ENCODE measurements around the gene UQCC3. TPM values are rescaled to one million over a fixed set of nuclear protein-coding genes. Genes with fewer than 3 reads are reported as not detected.
"Not testable (repeated sequence)": the region's sequence is repeated elsewhere in the genome, so short reads cannot be mapped to it uniquely, and the experiment has no call there.

Gene UQCC3
- total RNA-seq, 2 donors from 2014 or later = 5.6 to 7.1 TPM

DNA sequence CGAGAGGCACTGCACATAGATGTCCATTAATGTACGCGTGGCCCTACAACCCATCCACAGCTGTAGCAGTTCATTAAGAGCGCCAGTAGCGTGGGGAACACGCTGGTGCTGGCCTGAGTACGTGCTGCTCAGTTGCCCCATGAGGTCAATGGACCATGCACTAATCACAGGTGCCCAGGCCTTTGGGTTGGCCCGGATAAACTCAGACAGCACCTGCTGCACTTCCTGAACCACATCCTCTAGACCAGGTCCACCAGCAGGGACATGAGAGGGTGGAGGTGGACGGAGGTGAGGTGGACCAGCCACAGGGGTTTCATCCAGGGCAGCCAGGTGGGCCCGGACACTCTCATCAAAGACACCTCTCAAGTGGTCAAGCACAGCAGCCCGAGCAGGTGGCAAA, 22.0 kb upstream of the UQCC3 start:
- Mint-ChIP-seq H3K4me1 (ENCODE audit: low read depth) (peaks cover 47% of the 10 kb centered on the region), H3K4me3 (no peak overlapping the region), H3K27ac (no peak overlapping the region), H3K36me3 (ENCODE audit: insufficient read depth in 2 of 2) (peaks cover 3% of the 10 kb centered on the region in 2 donors), H3K9me3 (no peaks in the 10 kb centered on the region), H3K27me3 (ENCODE audit: low read depth) (no peaks in the 10 kb centered on the region)
- no peak for ATAC-seq (replicated peaks in 1 of 2)
- DNase-seq = no peak

DNA sequence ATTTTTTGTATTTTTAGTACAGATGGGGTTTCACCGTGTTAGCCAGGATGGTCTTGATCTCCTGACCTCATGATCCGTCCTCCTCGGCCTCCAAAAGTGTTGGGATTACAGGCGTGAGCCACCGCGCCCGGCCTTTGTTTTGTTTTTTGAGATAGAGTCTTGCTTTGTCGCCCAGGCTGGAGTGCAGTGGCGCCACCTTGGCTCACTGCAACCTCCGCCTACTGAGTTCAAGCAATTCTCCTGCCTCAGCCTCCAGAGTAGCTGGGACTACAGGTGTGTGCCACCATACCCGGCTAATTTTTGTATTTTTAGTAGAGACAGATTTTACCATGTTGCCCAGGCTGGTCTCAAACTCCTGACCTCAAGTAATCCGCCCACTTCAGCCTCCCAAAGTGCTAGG, 21.2 kb upstream of the UQCC3 start:
- not testable (repeated sequence) for H3K27ac Mint-ChIP-seq
- H3K4me1 Mint-ChIP-seq (ENCODE audit: low read depth) = peaks cover 45% of the 10 kb centered on the region

DNA sequence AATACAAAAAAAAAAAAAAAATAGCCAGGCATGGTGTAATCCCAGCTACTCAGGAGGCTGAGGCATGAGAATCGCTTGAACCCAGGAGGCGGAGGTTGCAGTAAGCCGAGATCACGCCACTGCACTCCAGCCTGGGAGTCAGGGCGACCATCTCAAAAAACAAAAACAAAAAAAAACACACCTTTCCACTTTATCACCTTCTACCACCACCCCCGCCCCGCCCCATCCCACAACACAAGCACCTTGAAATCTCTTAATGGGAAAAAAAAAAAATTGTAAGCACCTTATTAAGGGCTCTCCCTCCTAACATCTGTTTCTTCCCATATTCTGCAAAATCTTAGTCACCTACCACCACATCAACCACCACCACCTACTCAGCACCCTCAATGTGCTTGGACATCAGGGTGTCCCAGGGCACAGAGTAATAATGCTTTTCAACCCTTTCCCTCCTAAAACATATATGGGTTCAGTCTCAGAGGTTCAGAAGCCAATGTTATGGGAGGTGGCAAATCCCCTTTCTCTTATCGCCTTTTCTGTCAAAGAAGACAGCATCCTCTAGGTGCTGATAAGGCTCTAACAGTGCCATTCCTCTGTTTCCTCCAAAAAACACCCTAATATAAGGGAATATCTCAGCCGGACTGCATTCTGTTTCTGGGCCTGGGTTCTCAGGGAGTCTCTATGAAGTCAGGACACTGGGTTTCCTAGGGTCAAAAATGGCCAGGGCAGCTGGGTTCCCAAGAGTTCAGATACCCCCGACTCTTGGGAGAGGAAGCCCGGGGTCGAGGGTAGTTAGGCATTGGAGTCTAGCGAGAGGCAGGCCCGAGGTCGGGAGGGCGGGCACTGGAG, 19.1 kb upstream of the UQCC3 start:
- H3K9me3 Mint-ChIP-seq = no peaks in the 10 kb centered on the region
- peak overlapping the region; percentile 93 to 96 for H3K4me3 Mint-ChIP-seq
- H3K4me1 Mint-ChIP-seq (ENCODE audit: low read depth) = peaks cover 36% of the 10 kb centered on the region
- ATAC-seq (replicated peaks in 1 of 2) (peak in 1 of 2 donors; percentile 10), DNase-seq (no peak)
- peak overlapping the region; percentile 81 for H3K27ac Mint-ChIP-seq
- no peaks in the 10 kb centered on the region for H3K27me3 Mint-ChIP-seq (ENCODE audit: low read depth)
- H3K36me3 Mint-ChIP-seq (ENCODE audit: insufficient read depth in 2 of 2) = no peaks in the 10 kb centered on the region

More for the DNA sequence above, 21.2 kb upstream of the UQCC3 start:
- ATAC-seq (replicated peaks in 1 of 2); H3K9me3 Mint-ChIP-seq; DNase-seq; H3K36me3 Mint-ChIP-seq (ENCODE audit: insufficient read depth in 2 of 2); H3K4me3 Mint-ChIP-seq; H3K27me3 Mint-ChIP-seq (ENCODE audit: low read depth): not testable (repeated sequence)

DNA sequence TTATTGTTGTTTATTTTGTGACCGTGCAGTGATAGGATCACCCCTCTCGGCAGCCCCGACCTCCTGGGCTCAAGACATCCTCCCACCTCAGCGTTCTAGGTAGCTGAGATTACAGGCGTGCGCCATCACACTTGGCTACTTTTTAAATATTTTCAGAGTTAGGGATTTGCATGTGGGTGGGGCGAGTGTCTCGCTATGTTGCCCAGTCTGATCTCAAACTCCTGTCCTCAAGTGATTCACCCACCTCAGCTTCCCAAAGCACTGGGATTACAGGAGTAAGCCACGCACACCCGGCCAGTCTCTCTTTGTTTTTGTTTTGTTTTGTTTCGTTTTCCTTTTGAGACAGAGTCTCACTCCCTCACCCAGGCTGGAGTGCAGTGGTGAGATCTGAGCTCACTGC, 17.2 kb upstream of the UQCC3 start:
- peak overlapping the region; percentile 56 to 96 for H3K4me3 Mint-ChIP-seq
- no peaks in the 10 kb centered on the region for H3K36me3 Mint-ChIP-seq (ENCODE audit: insufficient read depth in 2 of 2)
- DNase-seq (no peak), ATAC-seq (replicated peaks in 1 of 2) (no peak)
- no peaks in the 10 kb centered on the region for H3K27me3 Mint-ChIP-seq (ENCODE audit: low read depth)
- H3K4me1 Mint-ChIP-seq (ENCODE audit: low read depth) = peaks cover 36% of the 10 kb centered on the region
- H3K9me3 Mint-ChIP-seq = no peaks in the 10 kb centered on the region
- H3K27ac Mint-ChIP-seq = peak overlapping the region; percentile 31

DNA sequence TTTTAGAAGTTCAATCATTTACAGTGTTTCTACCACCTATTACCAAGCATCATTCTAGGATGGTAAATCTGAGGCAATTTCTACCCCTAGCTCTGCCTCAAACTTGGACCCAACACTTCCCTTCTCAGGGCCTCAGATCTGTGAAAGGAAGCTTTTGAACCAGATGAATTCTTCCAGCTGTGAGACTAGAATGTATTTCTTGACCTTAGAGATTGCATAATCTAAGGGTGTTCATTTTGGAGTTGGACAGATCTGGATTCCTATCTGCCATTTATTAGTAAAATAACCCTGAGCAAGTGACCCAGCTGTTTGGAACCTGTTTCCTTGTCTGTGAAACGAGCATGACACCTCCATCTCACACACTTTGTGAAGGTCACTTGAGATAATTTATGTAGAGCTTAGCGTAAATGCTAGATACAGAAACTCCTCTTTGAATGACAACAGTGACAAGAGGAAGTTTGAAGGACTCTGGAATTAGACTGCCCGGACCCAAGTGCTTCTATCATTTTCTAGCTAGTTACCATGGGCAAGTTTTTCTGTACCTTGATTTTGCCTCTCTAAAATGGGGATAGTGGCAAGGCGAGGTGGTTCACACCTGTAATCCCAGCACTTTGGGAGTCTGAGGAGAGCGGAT, 14.6 kb upstream of the UQCC3 start:
- Mint-ChIP-seq H3K4me1 (ENCODE audit: low read depth) (peaks cover 24% of the 10 kb centered on the region), H3K27me3 (ENCODE audit: low read depth) (no peaks in the 10 kb centered on the region), H3K36me3 (ENCODE audit: insufficient read depth in 2 of 2) (no peaks in the 10 kb centered on the region), H3K27ac (peak overlapping the region; percentile 36), H3K4me3 (no peak overlapping the region), H3K9me3 (no peaks in the 10 kb centered on the region)
- DNase-seq = no peak
- ATAC-seq (replicated peaks in 1 of 2) = no peak

DNA sequence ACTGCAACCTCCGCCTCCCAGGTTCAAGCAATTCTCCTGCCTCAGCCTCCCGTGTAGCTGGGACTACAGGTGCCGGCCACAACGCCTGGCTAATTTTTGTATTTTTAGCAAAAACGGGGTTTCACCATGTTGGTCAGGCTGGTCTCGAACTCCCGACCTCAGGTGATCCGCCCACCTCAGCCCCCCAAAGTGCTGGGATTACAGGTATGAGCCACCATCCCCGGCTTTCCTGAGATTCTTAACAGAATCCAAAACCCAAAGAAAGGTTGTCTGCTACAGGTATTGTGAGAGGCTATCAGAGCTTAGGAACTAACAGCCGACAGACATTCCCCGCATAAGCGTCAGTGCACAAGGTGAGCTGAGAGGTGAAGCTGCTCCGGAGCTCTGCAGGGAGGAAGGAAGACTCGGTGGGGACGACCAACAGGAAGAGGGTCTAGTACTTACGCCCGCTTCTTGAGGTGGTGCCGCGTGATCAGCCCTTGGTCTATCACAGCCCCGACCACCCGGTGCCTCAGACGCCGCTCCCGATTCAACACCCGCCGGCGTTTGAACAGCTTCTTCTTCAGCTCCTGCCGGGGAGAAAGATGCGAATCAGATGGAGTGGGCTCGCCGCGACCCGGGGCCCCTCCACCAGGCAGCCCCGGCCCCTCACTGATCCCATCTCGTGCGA, 6.9 kb upstream of the UQCC3 start:
- peaks cover 4 to 16% of the 10 kb centered on the region in 2 donors for H3K36me3 Mint-ChIP-seq (ENCODE audit: insufficient read depth in 2 of 2)
- H3K27ac Mint-ChIP-seq = peak overlapping the region; percentile 95
- H3K4me3 Mint-ChIP-seq = peak overlapping the region; percentile 96 to 97
- ATAC-seq (replicated peaks in 1 of 2) (peak; percentile 54), DNase-seq (peak; percentile 69 to 72)
- H3K9me3 Mint-ChIP-seq = no peaks in the 10 kb centered on the region
- H3K4me1 Mint-ChIP-seq (ENCODE audit: low read depth) = peaks cover 39% of the 10 kb centered on the region
- H3K27me3 Mint-ChIP-seq (ENCODE audit: low read depth) = no peaks in the 10 kb centered on the region

DNA sequence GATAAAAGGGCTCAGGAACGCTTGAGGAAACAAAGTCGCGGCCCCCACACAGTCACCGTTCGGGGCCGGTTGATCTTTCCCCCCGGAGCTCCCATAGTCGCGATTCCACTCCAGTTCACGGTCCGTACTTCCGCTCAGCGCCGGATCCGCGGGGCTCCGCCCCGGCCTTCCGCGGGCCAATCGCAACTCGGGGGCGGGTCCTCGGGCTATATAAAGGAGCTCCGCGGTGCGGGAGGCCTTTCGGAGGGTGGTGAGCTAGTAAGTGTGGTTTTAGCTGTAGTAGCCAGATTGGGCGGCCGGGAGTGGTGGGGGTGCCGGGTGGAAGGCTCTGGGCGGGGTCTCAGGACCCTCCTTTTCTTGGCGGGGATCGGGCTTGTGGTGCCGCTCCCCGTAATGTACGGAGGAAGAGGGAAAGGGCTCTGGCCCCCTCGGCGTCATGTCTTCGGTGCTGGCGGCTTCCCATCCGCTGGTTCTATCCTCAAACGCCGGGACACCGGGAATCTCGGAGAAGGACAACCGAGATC, 6.3 kb upstream of the UQCC3 start, which contains the start of the genes C11orf98 and CSKMT:
C11orf98 (minus strand) TSS at position 136 of the 524 bp plus-strand sequence; CDS start at position 95, 41 bp downstream.
CSKMT (plus strand) TSS at position 238 of the 524 bp plus-strand sequence. CDS start 568 bp downstream, outside the sequence.
- peak within 1 kb of the TSS; percentile 95 for H3K27ac Mint-ChIP-seq
- H3K9me3 Mint-ChIP-seq = no peaks in the 10 kb centered on the region
- ATAC-seq (replicated peaks in 1 of 2) (peak; percentile 86 to 90), DNase-seq (peak; percentile 97 to 99)
- no peaks in the 10 kb centered on the region for H3K27me3 Mint-ChIP-seq (ENCODE audit: low read depth)
- peak within 1 kb of the TSS; percentile 96 to 97 for H3K4me3 Mint-ChIP-seq
- peaks cover 45% of the 10 kb centered on the region for H3K4me1 Mint-ChIP-seq (ENCODE audit: low read depth)
- peaks cover 4 to 16% of the 10 kb centered on the region in 2 donors for H3K36me3 Mint-ChIP-seq (ENCODE audit: insufficient read depth in 2 of 2)

DNA sequence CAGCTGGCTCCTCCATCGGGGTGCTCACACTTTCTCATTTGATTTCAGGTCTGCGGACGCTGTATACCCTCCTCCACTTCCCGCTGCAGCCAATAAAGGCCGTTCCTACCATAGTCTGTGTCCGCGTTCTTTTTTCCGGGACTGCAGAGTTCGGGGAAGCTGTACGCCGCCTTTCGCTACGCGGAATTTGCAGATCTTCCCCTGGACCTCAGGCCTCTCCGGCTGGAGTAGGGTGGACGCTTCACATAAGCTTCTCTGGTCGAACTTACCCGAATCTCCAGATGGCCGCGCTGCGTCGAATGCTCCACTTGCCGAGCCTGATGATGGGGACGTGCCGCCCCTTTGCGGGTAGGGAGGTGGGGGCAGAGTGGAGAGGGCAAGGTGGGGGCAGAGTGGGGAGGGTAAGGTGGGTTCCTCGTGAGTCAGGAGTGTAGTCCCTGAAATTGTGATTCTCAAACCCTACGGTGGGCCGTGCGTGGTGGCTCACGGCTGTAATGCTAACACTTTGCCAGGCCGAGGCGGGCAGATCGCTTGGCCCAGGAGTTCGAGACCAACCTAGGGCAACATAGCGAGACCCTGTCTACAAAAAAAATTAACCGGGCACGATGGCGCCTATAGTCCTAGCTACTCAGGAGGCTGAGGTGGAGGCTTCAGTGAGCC, 5.7 kb upstream of the UQCC3 start:
- peak overlapping the region; percentile 95 for H3K27ac Mint-ChIP-seq
- H3K4me1 Mint-ChIP-seq (ENCODE audit: low read depth) = peaks cover 50% of the 10 kb centered on the region
- DNase-seq (peak; percentile 62 to 73), ATAC-seq (replicated peaks in 1 of 2) (peak; percentile 27 to 39)
- peak overlapping the region; percentile 96 to 97 for H3K4me3 Mint-ChIP-seq
- H3K27me3 Mint-ChIP-seq (ENCODE audit: low read depth) = no peaks in the 10 kb centered on the region
- H3K36me3 Mint-ChIP-seq (ENCODE audit: insufficient read depth in 2 of 2) = peaks cover 4 to 16% of the 10 kb centered on the region in 2 donors
- H3K9me3 Mint-ChIP-seq = no peaks in the 10 kb centered on the region

DNA sequence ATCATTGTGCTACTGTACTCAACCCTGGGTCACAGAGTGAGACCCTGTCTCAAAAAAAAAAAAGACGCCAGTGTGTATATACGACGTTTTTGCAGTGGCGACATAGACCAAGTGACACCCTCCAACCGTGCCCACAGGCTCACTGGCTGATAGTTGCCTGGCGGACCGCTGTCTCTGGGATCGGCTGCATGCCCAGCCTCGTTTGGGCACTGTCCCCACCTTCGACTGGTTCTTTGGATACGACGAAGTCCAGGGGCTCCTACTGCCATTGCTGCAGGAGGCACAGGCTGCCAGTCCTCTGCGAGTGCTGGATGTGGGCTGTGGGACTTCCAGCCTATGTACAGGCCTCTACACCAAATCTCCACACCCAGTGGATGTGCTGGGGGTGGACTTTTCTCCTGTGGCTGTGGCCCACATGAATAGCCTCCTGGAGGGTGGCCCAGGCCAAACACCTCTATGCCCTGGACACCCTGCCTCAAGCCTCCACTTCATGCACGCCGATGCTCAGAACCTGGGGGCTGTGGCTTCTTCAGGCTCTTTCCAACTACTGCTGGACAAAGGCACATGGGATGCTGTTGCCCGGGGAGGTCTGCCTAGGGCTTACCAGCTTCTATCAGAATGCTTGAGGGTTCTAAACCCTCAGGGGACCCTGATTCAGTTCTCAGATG, 5.1 kb upstream of the UQCC3 start:
- ATAC-seq (replicated peaks in 1 of 2) = no peak
- peak overlapping the region; percentile 96 to 97 for H3K4me3 Mint-ChIP-seq
- peak overlapping the region; percentile 95 for H3K27ac Mint-ChIP-seq
- peaks cover 56% of the 10 kb centered on the region for H3K4me1 Mint-ChIP-seq (ENCODE audit: low read depth)
- no peaks in the 10 kb centered on the region for H3K27me3 Mint-ChIP-seq (ENCODE audit: low read depth)
- DNase-seq = no peak
- no peaks in the 10 kb centered on the region for H3K9me3 Mint-ChIP-seq
- H3K36me3 Mint-ChIP-seq (ENCODE audit: insufficient read depth in 2 of 2) = peaks cover 8 to 18% of the 10 kb centered on the region in 2 donors

DNA sequence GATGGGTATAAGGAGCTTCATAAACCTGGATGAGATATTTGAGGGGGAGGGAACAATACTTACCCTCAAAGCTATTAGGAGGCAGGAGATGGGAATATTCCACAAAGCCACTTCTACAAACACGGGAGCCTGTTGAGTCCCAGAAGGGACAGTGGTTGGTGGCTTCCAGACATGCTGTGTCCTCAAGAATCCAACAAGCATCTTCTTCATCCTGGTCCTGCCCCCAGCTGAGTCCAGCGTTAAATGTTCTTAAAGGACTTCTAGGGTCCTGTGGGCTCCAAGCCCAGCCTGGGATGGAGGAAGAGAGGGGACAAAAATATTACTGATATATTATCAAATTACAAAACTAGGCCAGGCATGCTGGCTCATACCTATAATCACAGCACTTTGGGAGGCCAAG, 4.0 kb upstream of the UQCC3 start:
- peaks cover 8 to 19% of the 10 kb centered on the region in 2 donors for H3K36me3 Mint-ChIP-seq (ENCODE audit: insufficient read depth in 2 of 2)
- H3K4me3 Mint-ChIP-seq = peak overlapping the region; percentile 96 to 97
- ATAC-seq (replicated peaks in 1 of 2) = no peak
- no peaks in the 10 kb centered on the region for H3K27me3 Mint-ChIP-seq (ENCODE audit: low read depth)
- H3K4me1 Mint-ChIP-seq (ENCODE audit: low read depth) = peaks cover 58% of the 10 kb centered on the region
- no peaks in the 10 kb centered on the region for H3K9me3 Mint-ChIP-seq
- no peak for DNase-seq
- peak overlapping the region; percentile 95 for H3K27ac Mint-ChIP-seq

DNA sequence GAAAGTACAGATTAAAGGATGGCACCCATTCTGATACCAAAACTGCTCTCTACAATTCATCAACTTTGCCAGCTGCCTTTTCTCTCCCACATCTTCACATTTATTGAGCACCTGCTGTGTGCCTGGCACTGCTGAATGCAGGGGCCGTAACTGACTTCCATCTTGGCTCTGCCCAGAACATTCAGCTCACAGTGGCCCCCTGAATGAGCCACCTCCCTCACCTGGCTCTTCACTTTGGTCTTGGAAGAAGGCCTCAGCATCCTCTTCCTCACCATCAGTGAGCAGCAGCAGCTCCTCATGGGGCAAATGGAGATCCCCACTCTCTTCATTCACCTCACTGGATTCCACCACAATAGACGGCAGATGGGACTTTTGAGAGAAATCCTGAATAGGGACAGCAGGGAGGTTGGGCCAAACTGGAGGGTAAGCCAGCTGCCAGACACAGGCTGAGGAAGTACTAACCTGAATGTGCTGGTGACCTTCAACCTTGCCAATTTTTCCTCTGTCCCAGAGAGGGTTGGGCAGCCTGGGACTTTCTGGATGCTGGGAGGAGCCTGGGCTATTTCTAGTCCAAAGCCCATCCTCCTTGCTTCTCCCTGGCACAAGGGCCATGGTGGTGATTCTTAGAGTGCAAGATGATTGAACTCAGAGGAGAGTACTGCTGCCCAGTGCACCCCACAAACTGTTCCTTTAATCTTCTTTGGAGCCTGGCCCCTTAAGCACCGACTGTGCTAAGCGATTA, 1.9 kb upstream of the UQCC3 start:
- H3K36me3 Mint-ChIP-seq (ENCODE audit: insufficient read depth in 2 of 2) = peaks cover 7 to 13% of the 10 kb centered on the region in 2 donors
- peak overlapping the region; percentile 92 to 100 for H3K4me3 Mint-ChIP-seq
- DNase-seq = no peak
- H3K4me1 Mint-ChIP-seq (ENCODE audit: low read depth) = peaks cover 61% of the 10 kb centered on the region
- ATAC-seq (replicated peaks in 1 of 2) = no peak
- H3K27me3 Mint-ChIP-seq (ENCODE audit: low read depth) = no peaks in the 10 kb centered on the region
- peak overlapping the region; percentile 91 for H3K27ac Mint-ChIP-seq
- no peaks in the 10 kb centered on the region for H3K9me3 Mint-ChIP-seq

Measured in activated T-cell treated with anti-CD3 and anti-CD28 coated beads, Interleukin-2, amount 50 U/mL, for 72 hours (primary cell).